ENCODE results near the gene SLC10A7.

The SLC10A7 gene

GRCh38 chr4:146247356-146247755 lies 274.4 kb downstream of the SLC10A7 start:
- no peak for DNase-seq

- no peak for DNase-seq
These were observed 275.4 kb downstream of the SLC10A7 start for GRCh38 chr4:146246381-146246780.

- no peak for DNase-seq
These were observed 275.9 kb downstream of the SLC10A7 start for GRCh38 chr4:146245850-146246249.

- DNase-seq = no peak
These were observed 276.5 kb downstream of the SLC10A7 start for GRCh38 chr4:146245246-146245645.

- DNase-seq = no peak
These were observed 277.2 kb downstream of the SLC10A7 start for GRCh38 chr4:146244496-146244895.

- DNase-seq = no peak
These were observed 277.9 kb downstream of the SLC10A7 start for GRCh38 chr4:146243883-146244277.

- DNase-seq = no peak
These were observed 278.4 kb downstream of the SLC10A7 start for GRCh38 chr4:146243141-146243882.

GRCh38 chr4:146238107-146238506 lies 283.6 kb downstream of the SLC10A7 start:
- DNase-seq = no peak

- DNase-seq = no peak
These were observed 284.6 kb downstream of the SLC10A7 start for GRCh38 chr4:146237092-146237491.

GRCh38 chr4:146236216-146236615 lies 285.5 kb downstream of the SLC10A7 start:
- no peak for DNase-seq

- DNase-seq = no peak
These were observed 286.0 kb downstream of the SLC10A7 start for GRCh38 chr4:146235654-146236177.

- no peak for DNase-seq
These were observed 289.5 kb downstream of the SLC10A7 start for GRCh38 chr4:146232131-146232722.

GRCh38 chr4:146229406-146229805 lies 292.3 kb downstream of the SLC10A7 start:
- DNase-seq = no peak

- DNase-seq = no peak
These were observed 297.3 kb downstream of the SLC10A7 start for GRCh38 chr4:146224326-146224966.

GRCh38 chr4:146222313-146222712 lies 299.4 kb downstream of the SLC10A7 start:
- DNase-seq = no peak

- no peak for DNase-seq
These were observed 307.5 kb downstream of the SLC10A7 start, which contains the start of gene REELD1 for GRCh38 chr4:146214238-146214637. Gene REELD1, plus strand, starts transcription at chr4:146214538. Its CDS starts 2,415 bp downstream, at chr4:146216953.

- no peak for DNase-seq
These were observed 309.0 kb downstream of the SLC10A7 start for GRCh38 chr4:146212781-146213180.

GRCh38 chr4:146211440-146211839 lies 310.3 kb downstream of the SLC10A7 start:
- no peak for DNase-seq

GRCh38 chr4:146210890-146211289 lies 310.9 kb downstream of the SLC10A7 start:
- no peak for DNase-seq

- no peak for DNase-seq
These were observed 314.3 kb downstream of the SLC10A7 start for GRCh38 chr4:146207410-146207809.

Measured in SHP77 (cell line).